Measurements from ENCODE around the gene AIF1L.

- TF ChIP-seq CTCF (IDR thresholded peaks at IDR 0.05; ENCODE audit: low read length) (no peak), EZH2 (optimal IDR thresholded peaks at IDR 0.05; ENCODE audit: low read depth, low read length) (no peak)
These were observed 6.7 kb downstream of the AIF1L start for GRCh38 chr9:131103024-131103423.

Data from MM.1S (cell line).